ENCODE results near the gene LPIN2. TPM values are rescaled to one million over a fixed set of nuclear protein-coding genes. Genes with fewer than 3 reads are reported as not detected.

Gene LPIN2
- total RNA-seq, 1 experiment from 2014 or later, result 13.1 TPM

DNA sequence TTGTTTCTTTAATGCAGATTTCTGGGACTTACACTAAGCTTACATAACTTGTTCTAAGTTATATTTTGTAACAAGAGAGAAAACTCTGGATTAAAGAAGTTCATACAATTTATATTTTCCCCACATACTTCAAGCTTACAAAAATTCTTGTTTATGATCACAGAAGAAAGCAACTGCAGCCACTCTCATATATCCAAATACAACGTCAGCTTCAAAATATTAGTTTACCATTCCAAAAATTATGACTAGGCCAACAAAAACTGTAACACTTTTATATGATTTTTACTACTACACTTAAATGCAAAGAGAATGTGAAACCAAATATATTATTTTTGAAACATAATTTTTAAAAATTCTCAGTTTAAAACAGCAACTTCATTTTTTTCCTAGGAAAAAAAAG, 30.9 kb downstream of the LPIN2 start:
- peak overlapping the region; percentile 63 for H3K4me3 Mint-ChIP-seq (ENCODE audit: unreplicated experiment)
- no TSS peak for BruUV-seq (replicated peaks)
- ChIA-PET CTCF (interaction anchor here (0.9 to 1.8 kb wide), 2 partner anchors 26 to 49 kb away, joined by 3 to 8 read pairs; no protein-coding TSS in a partner anchor), POLR2A (interaction anchor here (0.7 to 2.6 kb wide), 9 partner anchors 12 to 265 kb away, joined by 3 to 18 read pairs (median 3); partner anchors contain the start of gene MYL12A)
- H3K27me3 Mint-ChIP-seq (ENCODE audit: insufficient read depth, unreplicated experiment), result no peaks in the 10 kb centered on the region
- H3K36me3 Mint-ChIP-seq (ENCODE audit: insufficient read depth, unreplicated experiment), result no peaks in the 10 kb centered on the region
- peaks cover 37% of the 10 kb centered on the region for H3K4me1 Mint-ChIP-seq (ENCODE audit: insufficient read depth, unreplicated experiment)
- TF ChIP-seq, protein P1, sequence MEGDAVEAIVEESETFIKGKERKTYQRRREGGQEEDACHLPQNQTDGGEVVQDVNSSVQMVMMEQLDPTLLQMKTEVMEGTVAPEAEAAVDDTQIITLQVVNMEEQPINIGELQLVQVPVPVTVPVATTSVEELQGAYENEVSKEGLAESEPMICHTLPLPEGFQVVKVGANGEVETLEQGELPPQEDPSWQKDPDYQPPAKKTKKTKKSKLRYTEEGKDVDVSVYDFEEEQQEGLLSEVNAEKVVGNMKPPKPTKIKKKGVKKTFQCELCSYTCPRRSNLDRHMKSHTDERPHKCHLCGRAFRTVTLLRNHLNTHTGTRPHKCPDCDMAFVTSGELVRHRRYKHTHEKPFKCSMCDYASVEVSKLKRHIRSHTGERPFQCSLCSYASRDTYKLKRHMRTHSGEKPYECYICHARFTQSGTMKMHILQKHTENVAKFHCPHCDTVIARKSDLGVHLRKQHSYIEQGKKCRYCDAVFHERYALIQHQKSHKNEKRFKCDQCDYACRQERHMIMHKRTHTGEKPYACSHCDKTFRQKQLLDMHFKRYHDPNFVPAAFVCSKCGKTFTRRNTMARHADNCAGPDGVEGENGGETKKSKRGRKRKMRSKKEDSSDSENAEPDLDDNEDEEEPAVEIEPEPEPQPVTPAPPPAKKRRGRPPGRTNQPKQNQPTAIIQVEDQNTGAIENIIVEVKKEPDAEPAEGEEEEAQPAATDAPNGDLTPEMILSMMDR (IDR thresholded peaks at IDR 0.05; ENCODE audit: unreplicated experiment), result no peak
- no peaks in the 10 kb centered on the region for H3K9me3 Mint-ChIP-seq (ENCODE audit: unreplicated experiment)
- intact Hi-C loops (cut with micrococcal nuclease), result no loop called here
- no peak for DNase-seq (ENCODE audit: unreplicated experiment)
- peak overlapping the region; percentile 93 for H3K27ac Mint-ChIP-seq (ENCODE audit: low read depth, unreplicated experiment)

DNA sequence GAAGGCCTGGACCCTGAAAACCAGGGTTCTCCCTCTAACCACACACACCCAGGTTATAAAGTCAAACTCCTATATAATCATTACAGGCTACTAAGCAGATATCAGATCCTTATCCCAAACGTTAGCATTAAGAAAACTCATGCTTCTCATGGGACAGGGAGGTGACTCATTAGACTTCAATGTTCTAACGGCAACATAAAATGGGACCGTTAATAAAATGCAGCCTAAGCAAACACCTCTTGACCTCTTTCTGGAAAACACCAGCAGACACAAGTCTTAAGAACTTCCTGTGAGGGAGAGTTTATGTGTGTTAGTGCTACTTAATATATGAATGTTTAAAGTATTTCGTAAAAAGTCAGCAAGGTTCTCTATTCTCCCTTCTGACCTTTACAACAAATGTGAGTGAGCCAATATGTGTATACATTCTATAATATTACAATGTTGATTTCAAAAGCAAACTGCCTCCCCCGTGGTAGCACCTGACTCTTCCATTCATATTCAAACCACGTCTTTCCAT, 31.7 kb downstream of the LPIN2 start:
- no TSS peak for BruUV-seq (replicated peaks)
- CTCF ChIA-PET, result interaction anchor here (0.6 to 1.0 kb wide), 3 partner anchors 13 to 267 kb away, joined by 3 read pairs; partner anchors contain the start of gene MYL12A
- no peaks in the 10 kb centered on the region for H3K9me3 Mint-ChIP-seq (ENCODE audit: unreplicated experiment)
- H3K27me3 Mint-ChIP-seq (ENCODE audit: insufficient read depth, unreplicated experiment), result no peaks in the 10 kb centered on the region
- intact Hi-C loops (cut with micrococcal nuclease), result no loop called here
- TF ChIP-seq, protein P1 (IDR thresholded peaks at IDR 0.05; ENCODE audit: unreplicated experiment), result no peak
- peak overlapping the region; percentile 93 for H3K27ac Mint-ChIP-seq (ENCODE audit: low read depth, unreplicated experiment)
- H3K36me3 Mint-ChIP-seq (ENCODE audit: insufficient read depth, unreplicated experiment), result no peaks in the 10 kb centered on the region
- POLR2A ChIA-PET, result interaction anchor here (0.8 to 2.6 kb wide), 8 partner anchors 24 to 280 kb away, joined by 3 to 18 read pairs (median 4); partner anchors contain the start of genes MYL12A and MYL12B
- H3K4me1 Mint-ChIP-seq (ENCODE audit: insufficient read depth, unreplicated experiment), result peaks cover 37% of the 10 kb centered on the region
- peak; percentile 72 for DNase-seq (ENCODE audit: unreplicated experiment)
- peak overlapping the region; percentile 63 for H3K4me3 Mint-ChIP-seq (ENCODE audit: unreplicated experiment)

DNA sequence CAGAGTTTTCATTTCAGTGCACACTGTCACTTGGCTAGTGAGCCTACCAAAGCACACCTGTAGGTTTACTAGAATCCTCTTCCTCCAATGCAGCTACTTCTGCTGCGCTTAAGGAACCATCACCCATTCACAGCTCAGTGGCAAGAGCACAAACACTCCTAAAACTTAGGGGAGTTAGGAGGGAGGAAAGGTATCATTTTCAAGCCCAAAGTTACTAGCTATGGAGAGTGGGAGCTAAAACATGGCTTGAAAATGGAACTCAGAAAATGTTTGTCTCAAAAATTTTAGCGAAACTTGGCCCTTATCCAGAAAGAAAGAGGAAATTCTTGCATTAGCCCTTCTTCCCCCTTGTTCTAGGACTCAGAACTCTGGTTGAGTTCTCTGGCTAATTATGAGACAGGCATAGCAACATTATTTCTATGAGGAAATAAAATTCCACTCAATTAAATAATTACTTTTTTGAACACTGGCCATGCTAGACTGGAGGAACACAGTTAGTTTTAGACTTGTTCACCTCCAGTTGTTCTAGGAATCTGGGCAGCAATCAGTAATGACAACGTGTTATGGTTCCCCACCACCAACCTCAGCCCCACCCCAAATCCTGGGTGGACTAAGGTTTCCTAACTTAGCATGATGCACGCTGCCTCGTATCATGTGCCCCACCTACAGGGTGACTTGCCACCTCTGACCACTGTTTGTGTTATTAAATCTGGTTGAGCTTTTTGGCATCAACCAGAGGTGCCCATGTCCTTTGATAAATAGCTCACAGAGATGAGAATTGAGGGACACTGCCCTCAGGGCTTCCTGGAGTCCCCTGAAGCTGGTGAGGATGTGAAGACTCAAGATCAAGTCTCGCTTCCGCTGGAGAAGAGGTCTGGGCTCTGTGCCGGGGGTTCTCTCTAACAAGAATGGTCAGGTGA, 32.8 kb downstream of the LPIN2 start:
- intact Hi-C loops (cut with micrococcal nuclease), result no loop called here
- no peaks in the 10 kb centered on the region for H3K36me3 Mint-ChIP-seq (ENCODE audit: insufficient read depth, unreplicated experiment)
- no peak overlapping the region for H3K4me3 Mint-ChIP-seq (ENCODE audit: unreplicated experiment)
- peak overlapping the region; percentile 93 for H3K27ac Mint-ChIP-seq (ENCODE audit: low read depth, unreplicated experiment)
- peak; percentile 26 for DNase-seq (ENCODE audit: unreplicated experiment)
- ChIA-PET POLR2A (interaction anchor here (0.7 to 4.0 kb wide), 9 partner anchors 9 to 284 kb away, joined by 3 to 19 read pairs (median 3); partner anchors contain the start of genes MYL12A and MYL12B), CTCF (interaction anchor here (0.6 to 1.0 kb wide), 10 partner anchors 9 to 268 kb away, joined by 3 to 6 read pairs (median 3); partner anchors contain the start of gene MYL12A)
- no peaks in the 10 kb centered on the region for H3K27me3 Mint-ChIP-seq (ENCODE audit: insufficient read depth, unreplicated experiment)
- TF ChIP-seq, protein P1 (IDR thresholded peaks at IDR 0.05; ENCODE audit: unreplicated experiment), result no peak
- BruUV-seq (replicated peaks), result no TSS peak
- peaks cover 42% of the 10 kb centered on the region for H3K4me1 Mint-ChIP-seq (ENCODE audit: insufficient read depth, unreplicated experiment)
- H3K9me3 Mint-ChIP-seq (ENCODE audit: unreplicated experiment), result no peaks in the 10 kb centered on the region

DNA sequence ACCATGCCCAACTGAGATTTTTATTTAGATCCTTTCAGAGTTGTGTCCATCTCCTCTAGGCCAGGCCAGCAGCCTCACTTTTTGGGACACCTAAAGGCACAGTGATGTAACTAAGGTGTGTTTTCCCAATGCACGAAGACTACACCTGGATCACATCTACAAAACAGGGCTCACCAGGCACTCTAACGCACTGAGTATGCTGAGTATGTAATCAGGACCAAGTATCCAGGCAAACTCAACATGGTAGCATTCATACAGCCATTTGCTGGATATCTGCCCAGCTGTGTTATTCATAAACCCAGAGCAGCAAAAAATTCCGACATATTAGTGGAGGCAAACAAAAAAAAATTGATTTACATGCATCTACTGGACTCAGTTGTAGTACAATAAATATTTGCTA, 33.8 kb downstream of the LPIN2 start:
- H3K4me3 Mint-ChIP-seq (ENCODE audit: unreplicated experiment), result no peak overlapping the region
- BruUV-seq (replicated peaks), result no TSS peak
- CTCF ChIA-PET, result interaction anchor here (0.6 to 1.0 kb wide), 3 partner anchors 10 to 46 kb away, joined by 3 to 4 read pairs (median 3); no protein-coding TSS in a partner anchor

More for the DNA sequence above, 33.8 kb downstream of the LPIN2 start:
- Mint-ChIP-seq H3K27ac (ENCODE audit: low read depth, unreplicated experiment) (peak overlapping the region; percentile 92), H3K36me3 (ENCODE audit: insufficient read depth, unreplicated experiment) (peaks cover 6% of the 10 kb centered on the region), H3K9me3 (ENCODE audit: unreplicated experiment) (no peaks in the 10 kb centered on the region), H3K27me3 (ENCODE audit: insufficient read depth, unreplicated experiment) (no peaks in the 10 kb centered on the region), H3K4me1 (ENCODE audit: insufficient read depth, unreplicated experiment) (peaks cover 33% of the 10 kb centered on the region)
- intact Hi-C loops (cut with micrococcal nuclease), result no loop called here
- TF ChIP-seq, protein P1 (IDR thresholded peaks at IDR 0.05; ENCODE audit: unreplicated experiment), result no peak
- DNase-seq (ENCODE audit: unreplicated experiment), result peak; percentile 35
- POLR2A ChIA-PET, result interaction anchor here (0.9 to 4.0 kb wide), 3 partner anchors 8 to 269 kb away, joined by 3 to 19 read pairs (median 3); partner anchors contain the start of gene MYL12A
